ENCODE results near the gene PPARA.

DNA sequence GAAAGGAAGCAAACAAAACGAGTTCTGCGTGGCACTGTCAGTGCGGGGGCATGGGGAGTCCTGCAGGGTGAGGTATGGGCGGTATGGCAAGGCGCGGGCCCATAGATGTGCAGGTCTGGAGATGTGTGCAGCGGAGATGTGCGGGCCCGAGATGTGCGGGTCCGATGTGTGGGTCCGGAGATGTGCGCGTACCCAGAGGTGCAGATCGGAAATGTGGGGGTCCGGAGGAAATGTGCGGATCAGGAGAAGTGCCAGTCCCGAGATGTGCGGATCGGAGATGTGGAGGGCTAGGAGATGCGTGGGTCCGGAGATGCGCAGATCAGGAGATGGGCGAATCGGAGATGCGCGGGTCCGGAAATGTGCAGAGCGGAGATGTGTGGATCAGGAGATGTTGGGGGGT is 63.8 kb downstream of the PPARA start:
- TF ChIP-seq POLR2AphosphoS5 (IDR thresholded peaks at IDR 0.05; ENCODE audit: low read depth), result no peak
- TF ChIP-seq, protein P1, sequence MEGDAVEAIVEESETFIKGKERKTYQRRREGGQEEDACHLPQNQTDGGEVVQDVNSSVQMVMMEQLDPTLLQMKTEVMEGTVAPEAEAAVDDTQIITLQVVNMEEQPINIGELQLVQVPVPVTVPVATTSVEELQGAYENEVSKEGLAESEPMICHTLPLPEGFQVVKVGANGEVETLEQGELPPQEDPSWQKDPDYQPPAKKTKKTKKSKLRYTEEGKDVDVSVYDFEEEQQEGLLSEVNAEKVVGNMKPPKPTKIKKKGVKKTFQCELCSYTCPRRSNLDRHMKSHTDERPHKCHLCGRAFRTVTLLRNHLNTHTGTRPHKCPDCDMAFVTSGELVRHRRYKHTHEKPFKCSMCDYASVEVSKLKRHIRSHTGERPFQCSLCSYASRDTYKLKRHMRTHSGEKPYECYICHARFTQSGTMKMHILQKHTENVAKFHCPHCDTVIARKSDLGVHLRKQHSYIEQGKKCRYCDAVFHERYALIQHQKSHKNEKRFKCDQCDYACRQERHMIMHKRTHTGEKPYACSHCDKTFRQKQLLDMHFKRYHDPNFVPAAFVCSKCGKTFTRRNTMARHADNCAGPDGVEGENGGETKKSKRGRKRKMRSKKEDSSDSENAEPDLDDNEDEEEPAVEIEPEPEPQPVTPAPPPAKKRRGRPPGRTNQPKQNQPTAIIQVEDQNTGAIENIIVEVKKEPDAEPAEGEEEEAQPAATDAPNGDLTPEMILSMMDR (IDR thresholded peaks at IDR 0.05; ENCODE audit: insufficient read depth, low read length), result no peak
- TF ChIP-seq, protein P2, sequence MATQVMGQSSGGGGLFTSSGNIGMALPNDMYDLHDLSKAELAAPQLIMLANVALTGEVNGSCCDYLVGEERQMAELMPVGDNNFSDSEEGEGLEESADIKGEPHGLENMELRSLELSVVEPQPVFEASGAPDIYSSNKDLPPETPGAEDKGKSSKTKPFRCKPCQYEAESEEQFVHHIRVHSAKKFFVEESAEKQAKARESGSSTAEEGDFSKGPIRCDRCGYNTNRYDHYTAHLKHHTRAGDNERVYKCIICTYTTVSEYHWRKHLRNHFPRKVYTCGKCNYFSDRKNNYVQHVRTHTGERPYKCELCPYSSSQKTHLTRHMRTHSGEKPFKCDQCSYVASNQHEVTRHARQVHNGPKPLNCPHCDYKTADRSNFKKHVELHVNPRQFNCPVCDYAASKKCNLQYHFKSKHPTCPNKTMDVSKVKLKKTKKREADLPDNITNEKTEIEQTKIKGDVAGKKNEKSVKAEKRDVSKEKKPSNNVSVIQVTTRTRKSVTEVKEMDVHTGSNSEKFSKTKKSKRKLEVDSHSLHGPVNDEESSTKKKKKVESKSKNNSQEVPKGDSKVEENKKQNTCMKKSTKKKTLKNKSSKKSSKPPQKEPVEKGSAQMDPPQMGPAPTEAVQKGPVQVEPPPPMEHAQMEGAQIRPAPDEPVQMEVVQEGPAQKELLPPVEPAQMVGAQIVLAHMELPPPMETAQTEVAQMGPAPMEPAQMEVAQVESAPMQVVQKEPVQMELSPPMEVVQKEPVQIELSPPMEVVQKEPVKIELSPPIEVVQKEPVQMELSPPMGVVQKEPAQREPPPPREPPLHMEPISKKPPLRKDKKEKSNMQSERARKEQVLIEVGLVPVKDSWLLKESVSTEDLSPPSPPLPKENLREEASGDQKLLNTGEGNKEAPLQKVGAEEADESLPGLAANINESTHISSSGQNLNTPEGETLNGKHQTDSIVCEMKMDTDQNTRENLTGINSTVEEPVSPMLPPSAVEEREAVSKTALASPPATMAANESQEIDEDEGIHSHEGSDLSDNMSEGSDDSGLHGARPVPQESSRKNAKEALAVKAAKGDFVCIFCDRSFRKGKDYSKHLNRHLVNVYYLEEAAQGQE (IDR thresholded peaks at IDR 0.05; ENCODE audit: insufficient replicate concordance, low read depth), result no peak
- TF ChIP-seq SPI1 (IDR thresholded peaks at IDR 0.05; ENCODE audit: borderline replicate concordance, low read depth), result no peak
